ENCODE data around the gene MAP3K5.

GRCh38 chr6:136840276-136841001 is 48.2 kb upstream of the MAP3K5 start:
- TF ChIP-seq, protein P1, sequence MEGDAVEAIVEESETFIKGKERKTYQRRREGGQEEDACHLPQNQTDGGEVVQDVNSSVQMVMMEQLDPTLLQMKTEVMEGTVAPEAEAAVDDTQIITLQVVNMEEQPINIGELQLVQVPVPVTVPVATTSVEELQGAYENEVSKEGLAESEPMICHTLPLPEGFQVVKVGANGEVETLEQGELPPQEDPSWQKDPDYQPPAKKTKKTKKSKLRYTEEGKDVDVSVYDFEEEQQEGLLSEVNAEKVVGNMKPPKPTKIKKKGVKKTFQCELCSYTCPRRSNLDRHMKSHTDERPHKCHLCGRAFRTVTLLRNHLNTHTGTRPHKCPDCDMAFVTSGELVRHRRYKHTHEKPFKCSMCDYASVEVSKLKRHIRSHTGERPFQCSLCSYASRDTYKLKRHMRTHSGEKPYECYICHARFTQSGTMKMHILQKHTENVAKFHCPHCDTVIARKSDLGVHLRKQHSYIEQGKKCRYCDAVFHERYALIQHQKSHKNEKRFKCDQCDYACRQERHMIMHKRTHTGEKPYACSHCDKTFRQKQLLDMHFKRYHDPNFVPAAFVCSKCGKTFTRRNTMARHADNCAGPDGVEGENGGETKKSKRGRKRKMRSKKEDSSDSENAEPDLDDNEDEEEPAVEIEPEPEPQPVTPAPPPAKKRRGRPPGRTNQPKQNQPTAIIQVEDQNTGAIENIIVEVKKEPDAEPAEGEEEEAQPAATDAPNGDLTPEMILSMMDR (IDR thresholded peaks at IDR 0.05), result no peak
- TF ChIP-seq POLR2A (IDR thresholded peaks at IDR 0.05), result no peak
